AG10803 (cell line): ENCODE results near the gene GPR137C.

Experiments
- DNase-seq: peaks from one replicate; pipeline ENCODE4 v3.0.0; 2010; ENCODE audit warnings: low read depth
- H3K4me3 ChIP-seq: 2 replicates; pipeline ENCODE4 v1.5.1; 2011; ENCODE audit warnings: mild to moderate bottlenecking, low read length, control low read depth
- TF ChIP-seq, protein P1 (sequence below): conservative IDR thresholded peaks from 2 replicates; pipeline ENCODE4 v1.5.1; 2011; ENCODE audit warnings: mild to moderate bottlenecking, low read length, control low read depth, inconsistent platforms

Gene GPR137C

GRCh38 chr14:52531481-52531880, 21.2 kb upstream of the GPR137C start:
- DNase-seq, result no peak
- TF ChIP-seq, protein P1, sequence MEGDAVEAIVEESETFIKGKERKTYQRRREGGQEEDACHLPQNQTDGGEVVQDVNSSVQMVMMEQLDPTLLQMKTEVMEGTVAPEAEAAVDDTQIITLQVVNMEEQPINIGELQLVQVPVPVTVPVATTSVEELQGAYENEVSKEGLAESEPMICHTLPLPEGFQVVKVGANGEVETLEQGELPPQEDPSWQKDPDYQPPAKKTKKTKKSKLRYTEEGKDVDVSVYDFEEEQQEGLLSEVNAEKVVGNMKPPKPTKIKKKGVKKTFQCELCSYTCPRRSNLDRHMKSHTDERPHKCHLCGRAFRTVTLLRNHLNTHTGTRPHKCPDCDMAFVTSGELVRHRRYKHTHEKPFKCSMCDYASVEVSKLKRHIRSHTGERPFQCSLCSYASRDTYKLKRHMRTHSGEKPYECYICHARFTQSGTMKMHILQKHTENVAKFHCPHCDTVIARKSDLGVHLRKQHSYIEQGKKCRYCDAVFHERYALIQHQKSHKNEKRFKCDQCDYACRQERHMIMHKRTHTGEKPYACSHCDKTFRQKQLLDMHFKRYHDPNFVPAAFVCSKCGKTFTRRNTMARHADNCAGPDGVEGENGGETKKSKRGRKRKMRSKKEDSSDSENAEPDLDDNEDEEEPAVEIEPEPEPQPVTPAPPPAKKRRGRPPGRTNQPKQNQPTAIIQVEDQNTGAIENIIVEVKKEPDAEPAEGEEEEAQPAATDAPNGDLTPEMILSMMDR, result no peak
- no peak overlapping the region for H3K4me3 ChIP-seq

- TF ChIP-seq, protein P1, result no peak
- no peak for DNase-seq
- no peak overlapping the region for H3K4me3 ChIP-seq
These were observed 16.4 kb upstream of the GPR137C start for GRCh38 chr14:52536269-52536668.

- DNase-seq, result no peak
- H3K4me3 ChIP-seq, result no peak overlapping the region
- TF ChIP-seq, protein P1, result no peak
These were observed 14.0 kb upstream of the GPR137C start for GRCh38 chr14:52538623-52539022.

GRCh38 chr14:52545584-52546317, 6.9 kb upstream of the GPR137C start:
- no peak overlapping the region for H3K4me3 ChIP-seq
- DNase-seq, result no peak
- TF ChIP-seq, protein P1, result no peak

GRCh38 chr14:52546318-52546670, 6.3 kb upstream of the GPR137C start:
- TF ChIP-seq, protein P1, result no peak
- H3K4me3 ChIP-seq, result no peak overlapping the region
- DNase-seq, result no peak

DNA sequence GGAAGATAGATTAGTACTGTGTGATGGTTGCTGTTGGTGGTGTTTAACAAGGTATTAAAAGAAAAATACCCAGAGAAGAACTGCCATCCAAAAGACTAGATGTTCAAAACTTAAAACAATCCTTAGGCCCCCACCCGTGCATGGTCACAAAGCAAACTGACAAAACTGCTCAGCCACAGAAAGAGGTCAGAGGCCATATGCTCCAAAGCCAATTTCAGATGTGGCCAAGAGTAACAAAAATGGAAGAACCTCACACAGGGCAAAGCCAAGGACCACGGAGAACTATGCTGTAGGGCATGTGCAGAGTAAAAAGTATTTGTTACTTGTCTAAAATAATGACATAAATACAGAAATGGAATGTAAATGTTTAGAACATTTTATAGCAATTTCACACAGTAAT, 5.6 kb upstream of the GPR137C start:
- DNase-seq, result no peak
- TF ChIP-seq, protein P1, result no peak
- no peak overlapping the region for H3K4me3 ChIP-seq

DNA sequence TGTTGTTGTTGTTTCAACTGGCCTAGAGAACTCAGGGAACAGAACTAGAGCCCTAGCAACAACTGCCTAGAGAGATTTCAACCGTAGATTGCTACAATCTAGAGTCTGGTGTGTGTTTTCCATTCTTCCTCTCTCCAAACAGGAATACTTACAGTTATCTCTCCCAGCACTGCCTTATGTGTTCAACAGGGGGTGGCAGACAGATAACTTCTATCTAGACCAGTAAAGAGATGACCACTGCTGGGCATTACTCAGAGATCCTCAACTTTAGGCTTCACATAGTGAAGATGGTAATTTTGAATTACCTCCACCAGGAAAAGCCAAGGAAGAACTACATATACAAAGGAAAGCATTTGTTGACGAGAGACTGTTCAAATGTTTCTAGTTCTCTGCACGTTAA, 5.1 kb upstream of the GPR137C start:
- no peak overlapping the region for H3K4me3 ChIP-seq
- no peak for DNase-seq

More for the DNA sequence above, 5.1 kb upstream of the GPR137C start:
- TF ChIP-seq, protein P1, result no peak
